Measurements from ENCODE around the gene SF3B2.
"Not testable (repeated sequence)": the region's sequence is repeated elsewhere in the genome, so short reads cannot be mapped to it uniquely, and the experiment has no call there.

The SF3B2 gene

GRCh38 chr11:66022401-66023185 lies 29.6 kb upstream of the SF3B2 start:
- TF ChIP-seq MAX (IDR thresholded peaks at IDR 0.05; ENCODE audit: low read depth, low read length), result 0 out of 2 replicates have a peak, but pooled peaks have one; percentile 32
- TF ChIP-seq MYC (IDR thresholded peaks at IDR 0.05; ENCODE audit: low read depth, low read length), result peak; percentile 59; the same call in 1 of the 2 replicates
- TF ChIP-seq, protein P1, sequence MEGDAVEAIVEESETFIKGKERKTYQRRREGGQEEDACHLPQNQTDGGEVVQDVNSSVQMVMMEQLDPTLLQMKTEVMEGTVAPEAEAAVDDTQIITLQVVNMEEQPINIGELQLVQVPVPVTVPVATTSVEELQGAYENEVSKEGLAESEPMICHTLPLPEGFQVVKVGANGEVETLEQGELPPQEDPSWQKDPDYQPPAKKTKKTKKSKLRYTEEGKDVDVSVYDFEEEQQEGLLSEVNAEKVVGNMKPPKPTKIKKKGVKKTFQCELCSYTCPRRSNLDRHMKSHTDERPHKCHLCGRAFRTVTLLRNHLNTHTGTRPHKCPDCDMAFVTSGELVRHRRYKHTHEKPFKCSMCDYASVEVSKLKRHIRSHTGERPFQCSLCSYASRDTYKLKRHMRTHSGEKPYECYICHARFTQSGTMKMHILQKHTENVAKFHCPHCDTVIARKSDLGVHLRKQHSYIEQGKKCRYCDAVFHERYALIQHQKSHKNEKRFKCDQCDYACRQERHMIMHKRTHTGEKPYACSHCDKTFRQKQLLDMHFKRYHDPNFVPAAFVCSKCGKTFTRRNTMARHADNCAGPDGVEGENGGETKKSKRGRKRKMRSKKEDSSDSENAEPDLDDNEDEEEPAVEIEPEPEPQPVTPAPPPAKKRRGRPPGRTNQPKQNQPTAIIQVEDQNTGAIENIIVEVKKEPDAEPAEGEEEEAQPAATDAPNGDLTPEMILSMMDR (IDR thresholded peaks at IDR 0.05; ENCODE audit: low read depth, low read length), result peak; percentile 83
- TF ChIP-seq POLR2A (IDR thresholded peaks at IDR 0.05; ENCODE audit: extremely low read depth, insufficient read length), result peak; percentile 29
- H3K4me3 ChIP-seq (ENCODE audit: low read depth, low read length), result no peak overlapping the region
- DNase-seq (ENCODE audit: low read depth), result peak; percentile 79

DNA sequence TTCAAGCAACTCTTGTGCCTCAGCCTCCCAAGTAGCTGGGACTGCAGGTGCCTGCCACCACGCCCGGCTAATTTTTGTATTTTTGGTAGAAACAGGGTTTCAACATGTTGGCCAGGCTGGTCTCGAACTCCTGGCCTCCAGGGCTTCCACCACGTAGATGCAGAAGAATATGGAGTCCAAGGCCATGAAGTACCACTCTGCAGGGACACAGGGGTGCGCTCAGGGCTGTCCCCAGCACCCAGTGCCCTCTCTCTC lies 29.1 kb upstream of the SF3B2 start:
- not testable (repeated sequence) for H3K4me3 ChIP-seq (ENCODE audit: low read depth, low read length); DNase-seq (ENCODE audit: low read depth)

DNA sequence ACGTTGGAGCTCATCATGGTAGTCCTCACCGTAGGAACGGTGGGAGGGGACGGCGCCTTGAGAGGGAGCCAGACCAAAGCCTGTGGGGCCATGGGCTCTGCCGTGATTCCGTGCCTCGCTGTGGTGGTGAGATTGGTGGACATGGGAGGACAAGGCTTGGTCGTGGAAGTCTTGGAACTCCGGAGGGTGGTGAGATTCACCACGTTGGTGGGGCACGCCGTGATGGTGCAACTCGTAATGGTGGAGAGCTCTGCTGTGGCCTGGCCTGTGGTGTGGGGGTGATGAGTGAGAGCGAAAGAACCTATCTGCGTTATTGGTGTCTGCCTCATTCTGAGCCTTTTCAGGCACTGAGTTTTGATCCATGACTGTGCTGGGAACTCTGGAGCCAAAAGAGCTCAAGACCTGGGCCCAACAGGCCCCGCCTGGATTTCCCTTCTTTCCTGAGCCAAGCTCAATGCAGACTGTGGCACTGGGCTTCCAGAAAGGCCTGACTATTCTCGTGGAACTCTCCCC lies 26.1 kb upstream of the SF3B2 start, which contains the start of gene CATSPER1:
Gene CATSPER1, minus strand, starts transcription at position 463 of the 513 bp plus-strand sequence. Its CDS starts 100 bp downstream, at position 363.
- TF ChIP-seq, protein P1 (IDR thresholded peaks at IDR 0.05; ENCODE audit: low read depth, low read length), result no peak
- no peak for TF ChIP-seq POLR2A (IDR thresholded peaks at IDR 0.05; ENCODE audit: extremely low read depth, insufficient read length)
- DNase-seq (ENCODE audit: low read depth), result no peak
- H3K4me3 ChIP-seq (ENCODE audit: low read depth, low read length), result no peak within 1 kb of the TSS

DNA sequence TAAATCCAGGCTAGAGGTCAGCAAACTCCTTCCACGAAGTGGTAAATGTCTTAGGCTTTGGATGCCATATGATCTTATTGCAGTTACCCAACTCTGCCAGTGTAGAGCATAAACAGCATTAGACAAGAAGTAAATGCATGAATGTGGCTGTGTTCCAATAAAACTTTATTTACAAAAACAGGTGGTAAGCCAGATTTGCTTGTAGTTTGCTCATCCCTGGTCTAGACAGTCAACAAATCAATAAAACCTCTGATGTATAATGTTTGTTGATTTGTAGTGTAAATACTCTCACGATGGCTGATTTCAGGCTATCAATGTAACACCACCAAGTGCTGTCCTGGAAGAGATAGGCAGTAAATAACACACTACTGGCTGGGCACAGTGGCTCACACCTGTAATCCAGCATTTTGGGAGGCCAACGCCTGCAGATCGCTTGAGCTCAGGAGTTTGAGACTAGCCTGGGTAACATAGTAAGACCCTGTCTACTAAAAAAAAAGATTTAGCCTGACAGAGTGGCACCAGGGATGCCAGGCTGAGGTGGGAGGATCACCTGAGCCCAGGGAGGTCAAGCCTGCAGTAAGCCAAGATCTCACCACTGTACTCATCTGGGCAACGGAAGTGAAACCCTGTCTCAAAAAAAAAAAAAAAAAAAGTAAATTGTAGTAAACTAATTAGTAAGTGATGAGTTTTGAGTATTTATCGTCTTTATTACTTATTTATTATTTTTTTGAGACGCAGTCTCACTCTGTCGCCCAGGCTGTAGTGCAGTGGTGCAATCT lies 19.0 kb upstream of the SF3B2 start:
- TF ChIP-seq MYC (IDR thresholded peaks at IDR 0.05; ENCODE audit: low read depth, low read length), result no peak
- TF ChIP-seq MAX (IDR thresholded peaks at IDR 0.05; ENCODE audit: low read depth, low read length), result no peak
- TF ChIP-seq POLR2A (IDR thresholded peaks at IDR 0.05; ENCODE audit: extremely low read depth, insufficient read length), result no peak
- TF ChIP-seq, protein P1 (IDR thresholded peaks at IDR 0.05; ENCODE audit: low read depth, low read length), result no peak
- no peak for DNase-seq (ENCODE audit: low read depth)
- no peak overlapping the region for H3K4me3 ChIP-seq (ENCODE audit: low read depth, low read length)

- TF ChIP-seq MAX (IDR thresholded peaks at IDR 0.05; ENCODE audit: low read depth, low read length) (no peak), POLR2A (IDR thresholded peaks at IDR 0.05; ENCODE audit: extremely low read depth, insufficient read length) (no peak), MYC (IDR thresholded peaks at IDR 0.05; ENCODE audit: low read depth, low read length) (no peak)
- TF ChIP-seq, protein P1 (IDR thresholded peaks at IDR 0.05; ENCODE audit: low read depth, low read length), result no peak
- no peak overlapping the region for H3K4me3 ChIP-seq (ENCODE audit: low read depth, low read length)
- DNase-seq (ENCODE audit: low read depth), result no peak
These were observed 16.4 kb upstream of the SF3B2 start for GRCh38 chr11:66035653-66036333.

DNA sequence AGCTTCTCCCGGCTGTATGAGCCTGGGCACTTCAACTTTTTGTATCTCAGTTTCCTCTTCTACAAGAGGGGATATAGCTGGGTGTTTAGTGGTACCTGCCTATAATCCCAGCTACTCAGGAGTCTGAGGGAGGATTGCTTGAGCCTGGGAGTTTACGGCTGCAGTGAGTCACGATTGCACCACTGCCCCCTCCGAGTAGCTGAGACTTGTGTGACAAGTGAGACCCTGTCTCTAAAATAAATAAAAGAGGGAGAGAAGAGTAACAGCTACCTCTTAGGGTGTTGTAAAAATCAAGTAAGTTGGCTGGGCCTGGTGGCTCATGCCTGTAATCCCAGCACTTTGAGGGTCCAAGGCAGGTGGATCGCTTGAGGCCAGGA lies 15.8 kb upstream of the SF3B2 start:
- no peak for TF ChIP-seq POLR2A (IDR thresholded peaks at IDR 0.05; ENCODE audit: extremely low read depth, insufficient read length)
- TF ChIP-seq MAX (IDR thresholded peaks at IDR 0.05; ENCODE audit: low read depth, low read length), result no peak
- TF ChIP-seq, protein P1 (IDR thresholded peaks at IDR 0.05; ENCODE audit: low read depth, low read length), result no peak
- no peak for TF ChIP-seq MYC (IDR thresholded peaks at IDR 0.05; ENCODE audit: low read depth, low read length)
- H3K4me3 ChIP-seq (ENCODE audit: low read depth, low read length), result no peak overlapping the region
- DNase-seq (ENCODE audit: low read depth), result peak; percentile 74

All from NB4 (cell line).